HG03139 (cell line): ENCODE measurements around the gene DGKQ.

Experiments used
- ATAC-seq: cut with Tn5 transposase; IDR thresholded peaks from one replicate; pipeline ENCODE4 v1.9.1; 2021; ENCODE audit not compliant: unreplicated experiment

DGKQ gene

GRCh38 chr4:996030-996996 is 22.9 kb upstream of the DGKQ start:
- ATAC-seq = no peak

GRCh38 chr4:995311-996026 is 22.1 kb upstream of the DGKQ start:
- no peak for ATAC-seq

- no peak for ATAC-seq
Observed at GRCh38 chr4:993111-994029, 20.0 kb upstream of the DGKQ start, which contains the start of gene SLC26A1. SLC26A1 (minus strand) TSS chr4:993404; CDS start chr4:991703, 1,701 bp downstream.

- no peak for ATAC-seq
Observed at GRCh38 chr4:992297-993110, 19.1 kb upstream of the DGKQ start.

- ATAC-seq = no peak
Observed at GRCh38 chr4:991451-992296, 18.3 kb upstream of the DGKQ start.

GRCh38 chr4:990746-991367 is 17.5 kb upstream of the DGKQ start:
- no peak for ATAC-seq

- ATAC-seq = no peak
Observed at GRCh38 chr4:989722-990471, 16.5 kb upstream of the DGKQ start.

GRCh38 chr4:988726-989721 is 15.7 kb upstream of the DGKQ start:
- ATAC-seq = no peak

GRCh38 chr4:987624-988513 is 14.5 kb upstream of the DGKQ start:
- no peak for ATAC-seq

GRCh38 chr4:986879-987623 is 13.7 kb upstream of the DGKQ start, which contains the start of gene IDUA:
IDUA (plus strand) TSS chr4:987044; CDS start chr4:987085, 41 bp downstream.
- peak; percentile 65 for ATAC-seq

GRCh38 chr4:986428-986878 is 13.1 kb upstream of the DGKQ start:
- no peak for ATAC-seq

- no peak for ATAC-seq
Observed at GRCh38 chr4:985123-985830, 11.9 kb upstream of the DGKQ start.

GRCh38 chr4:984336-985054 is 11.1 kb upstream of the DGKQ start:
- no peak for ATAC-seq

- no peak for ATAC-seq
Observed at GRCh38 chr4:982814-983213, 9.4 kb upstream of the DGKQ start.
